HG02970 (cell line): ENCODE measurements around the gene HMGXB3.
"Not testable (repeated sequence)": the region's sequence is repeated elsewhere in the genome, so short reads cannot be mapped to it uniquely, and the experiment has no call there.

Experiments used
- ATAC-seq: cut with Tn5 transposase; IDR thresholded peaks from one replicate; pipeline ENCODE4 v1.9.1; 2021; ENCODE audit warnings: mild to moderate bottlenecking, moderate library complexity, moderate number of reproducible peaks; ENCODE audit not compliant: unreplicated experiment, low FRiP score

Gene HMGXB3

DNA sequence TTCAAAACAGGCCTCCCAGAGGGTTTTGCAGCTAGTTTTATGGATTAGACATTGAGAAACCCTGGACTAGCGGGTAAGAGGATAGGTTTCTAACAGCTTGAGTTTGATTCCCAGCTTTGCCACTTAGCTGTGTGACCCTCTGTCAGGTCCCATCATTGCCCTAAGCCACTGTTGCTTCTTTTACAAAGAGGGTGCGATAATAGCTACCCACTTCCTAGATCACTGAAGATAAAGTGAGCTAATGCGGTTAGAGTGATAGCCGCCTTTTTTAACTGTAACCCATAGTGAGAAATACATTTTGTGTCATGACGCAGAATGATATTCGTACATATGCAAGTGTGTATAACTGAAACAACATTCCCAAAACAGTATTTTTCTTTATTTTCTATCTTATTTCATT lies 45.5 kb downstream of the HMGXB3 start:
- no peak for ATAC-seq

DNA sequence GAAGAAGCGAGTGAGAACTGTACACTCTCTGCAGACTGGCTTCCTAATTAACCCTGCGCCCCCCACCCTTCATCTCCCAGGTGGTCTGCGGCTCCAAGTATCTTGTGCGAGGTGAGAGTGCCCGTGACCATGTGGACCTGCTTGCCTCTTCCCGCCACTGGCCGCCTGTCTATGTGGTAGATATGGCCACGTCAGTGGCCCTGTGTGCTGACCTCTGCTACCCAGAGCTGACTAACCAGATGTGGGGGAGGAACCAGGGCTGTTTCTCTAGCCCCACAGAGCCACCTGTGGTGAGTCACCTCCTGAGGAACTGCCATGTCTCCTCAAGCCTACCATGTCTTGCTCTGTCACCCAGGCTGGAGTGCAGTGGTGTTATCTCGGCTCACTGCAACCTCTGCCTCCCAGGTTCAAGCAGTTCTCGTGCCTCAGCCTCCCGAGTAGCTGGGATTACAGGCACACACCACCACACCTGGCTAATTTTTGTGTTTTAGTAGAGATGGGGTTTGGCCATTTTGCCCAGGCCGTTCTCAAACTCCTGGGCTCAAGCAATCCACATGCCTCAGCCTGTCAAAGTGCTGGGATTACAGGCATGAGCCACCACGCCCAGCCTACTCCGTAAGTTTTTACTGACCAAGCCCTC lies 49.8 kb downstream of the HMGXB3 start:
- ATAC-seq, result not testable (repeated sequence)

DNA sequence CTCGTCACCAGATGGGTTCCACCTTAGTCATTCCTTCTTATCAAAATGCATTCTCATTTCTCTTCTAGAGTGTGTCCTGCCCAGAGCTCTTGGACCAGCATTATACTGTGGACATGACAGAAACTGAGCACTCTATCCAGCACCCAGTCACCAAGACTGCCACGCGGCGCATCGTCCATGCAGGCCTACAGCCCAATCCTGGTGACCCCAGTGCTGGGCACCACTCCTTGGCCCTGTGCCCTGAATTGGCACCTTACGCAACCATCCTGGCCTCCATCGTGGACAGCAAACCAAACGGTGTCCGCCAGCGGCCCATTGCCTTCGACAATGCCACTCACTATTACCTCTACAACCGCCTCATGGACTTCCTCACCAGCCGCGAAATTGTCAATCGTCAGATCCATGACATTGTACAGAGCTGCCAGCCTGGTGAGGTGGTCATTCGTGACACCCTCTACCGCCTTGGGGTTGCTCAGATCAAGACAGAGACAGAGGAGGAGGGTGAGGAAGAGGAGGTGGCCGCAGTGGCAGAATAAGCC lies 51.2 kb downstream of the HMGXB3 start:
- ATAC-seq, result no peak

DNA sequence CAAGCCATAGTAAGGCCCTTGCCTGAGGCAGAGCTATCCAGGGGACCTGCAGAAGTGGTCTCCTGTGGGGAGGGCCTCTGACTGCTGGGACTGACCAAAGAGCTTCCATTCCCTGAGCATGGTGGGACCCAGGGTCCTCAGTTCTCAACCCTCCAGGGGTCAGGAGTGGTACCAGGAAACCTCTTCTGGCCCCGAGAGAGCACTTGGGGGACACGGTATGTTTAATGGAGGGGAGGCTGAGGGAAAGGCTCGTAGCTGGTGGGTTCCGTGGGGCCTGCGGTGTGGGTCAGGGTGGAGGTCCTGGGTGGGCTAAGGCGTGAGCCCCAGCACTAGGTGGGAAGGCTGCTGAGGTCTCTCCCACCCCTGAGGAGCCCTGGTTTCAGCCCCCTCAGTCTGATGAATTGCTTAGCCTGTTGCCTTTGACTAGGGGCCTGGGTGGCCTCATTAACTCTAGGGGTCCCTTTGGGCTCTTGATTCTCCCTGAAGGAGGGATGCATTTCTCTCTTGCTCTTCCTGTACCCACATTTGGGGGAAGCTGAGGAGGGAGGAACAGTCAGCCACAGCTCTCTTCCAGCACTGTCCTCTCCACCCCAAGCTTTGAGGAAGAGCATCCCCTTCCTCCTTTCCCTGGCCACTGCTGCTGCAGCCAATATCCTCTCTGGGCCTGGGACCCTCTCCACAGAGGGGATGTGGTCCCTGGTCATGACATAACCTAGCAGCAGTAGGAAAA lies 51.9 kb downstream of the HMGXB3 start:
- no peak for ATAC-seq

DNA sequence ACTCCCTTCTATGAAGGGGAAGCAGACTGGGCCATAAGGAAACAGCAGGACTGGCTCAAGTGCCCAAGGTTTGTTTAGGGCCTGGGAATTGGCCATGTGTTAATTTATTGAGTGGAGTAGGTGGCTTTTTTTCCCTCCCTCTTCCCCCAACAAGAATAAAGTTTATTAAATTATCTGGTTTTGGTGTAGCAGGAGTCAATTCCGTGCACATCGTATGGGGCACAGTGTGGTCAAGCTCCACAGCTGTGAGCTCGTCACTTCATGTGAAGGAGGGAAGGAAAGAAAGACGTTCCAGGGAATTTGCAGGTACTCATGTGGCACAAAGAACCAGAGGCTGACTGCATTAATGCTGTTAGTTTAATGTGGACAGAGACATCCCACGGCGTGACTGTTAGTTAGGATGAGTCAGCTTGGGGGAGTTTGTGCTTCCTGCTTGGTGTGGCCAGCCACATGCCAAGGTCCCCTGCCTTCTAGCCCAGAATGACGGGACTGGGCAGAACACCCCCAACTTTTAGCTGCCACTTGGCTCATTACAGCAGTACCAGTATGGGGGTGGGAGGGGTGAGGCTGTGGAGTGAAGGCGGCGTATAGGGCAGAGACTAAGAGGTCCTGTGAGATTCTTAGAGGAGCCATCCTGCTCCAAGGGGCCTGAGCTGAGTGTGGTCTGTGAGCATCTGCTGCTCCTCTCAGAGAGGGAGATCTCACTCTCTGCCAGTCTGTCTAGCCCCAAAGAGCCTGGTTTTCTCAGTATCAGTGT lies 52.6 kb downstream of the HMGXB3 start:
- ATAC-seq, result no peak

DNA sequence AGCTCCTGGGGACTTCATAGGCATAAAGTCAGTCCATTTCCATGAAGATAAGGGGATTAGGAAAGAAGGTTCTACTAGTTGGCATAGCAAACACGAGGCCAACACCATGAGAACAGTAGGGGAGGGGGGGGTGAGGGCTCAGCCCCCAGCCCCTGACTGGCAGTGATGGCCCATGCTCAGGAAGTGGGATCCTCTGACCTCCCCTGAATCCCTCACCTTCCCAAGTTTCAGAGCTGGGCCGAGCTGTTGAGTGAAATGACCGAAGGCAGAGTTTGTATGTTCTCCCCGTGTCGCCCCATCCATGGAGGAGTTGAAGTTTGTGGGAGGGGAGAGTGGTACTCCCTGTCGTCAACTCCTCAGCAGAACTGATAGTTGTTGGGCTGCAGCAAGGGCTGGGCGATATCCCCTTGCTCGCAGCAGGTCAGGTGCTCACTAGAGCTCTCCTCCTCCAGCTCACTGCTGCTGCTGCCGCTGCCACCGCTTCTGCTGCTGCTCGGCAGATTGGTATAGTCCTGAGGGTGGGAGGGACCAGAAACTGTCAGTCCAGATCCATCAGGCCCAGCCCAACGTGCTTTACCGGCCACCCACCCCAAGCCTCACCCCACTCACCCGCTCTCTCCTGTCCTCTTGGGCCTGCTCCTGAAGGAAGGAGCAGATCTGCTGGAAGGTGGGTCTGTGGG lies 53.3 kb downstream of the HMGXB3 start:
- ATAC-seq, result no peak

DNA sequence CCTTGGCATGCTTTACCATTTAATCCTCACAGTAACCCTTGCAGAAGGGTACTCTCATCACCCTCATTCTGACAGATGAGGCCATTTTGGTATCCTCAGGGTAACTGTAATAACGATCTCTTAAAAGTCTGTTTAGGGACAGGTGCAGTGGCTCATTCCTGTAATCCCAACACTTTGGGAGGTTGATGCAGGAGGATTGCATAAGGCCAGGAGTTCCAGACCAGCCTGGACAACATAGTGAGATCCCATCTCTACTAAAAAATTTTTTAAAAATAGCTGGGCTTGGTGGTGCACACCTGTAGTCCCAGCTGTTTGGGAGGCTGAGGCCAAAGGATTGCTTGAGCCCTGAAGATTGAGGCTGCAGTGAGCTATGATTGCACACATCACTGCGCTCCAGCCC lies 54.0 kb downstream of the HMGXB3 start:
- no peak for ATAC-seq

DNA sequence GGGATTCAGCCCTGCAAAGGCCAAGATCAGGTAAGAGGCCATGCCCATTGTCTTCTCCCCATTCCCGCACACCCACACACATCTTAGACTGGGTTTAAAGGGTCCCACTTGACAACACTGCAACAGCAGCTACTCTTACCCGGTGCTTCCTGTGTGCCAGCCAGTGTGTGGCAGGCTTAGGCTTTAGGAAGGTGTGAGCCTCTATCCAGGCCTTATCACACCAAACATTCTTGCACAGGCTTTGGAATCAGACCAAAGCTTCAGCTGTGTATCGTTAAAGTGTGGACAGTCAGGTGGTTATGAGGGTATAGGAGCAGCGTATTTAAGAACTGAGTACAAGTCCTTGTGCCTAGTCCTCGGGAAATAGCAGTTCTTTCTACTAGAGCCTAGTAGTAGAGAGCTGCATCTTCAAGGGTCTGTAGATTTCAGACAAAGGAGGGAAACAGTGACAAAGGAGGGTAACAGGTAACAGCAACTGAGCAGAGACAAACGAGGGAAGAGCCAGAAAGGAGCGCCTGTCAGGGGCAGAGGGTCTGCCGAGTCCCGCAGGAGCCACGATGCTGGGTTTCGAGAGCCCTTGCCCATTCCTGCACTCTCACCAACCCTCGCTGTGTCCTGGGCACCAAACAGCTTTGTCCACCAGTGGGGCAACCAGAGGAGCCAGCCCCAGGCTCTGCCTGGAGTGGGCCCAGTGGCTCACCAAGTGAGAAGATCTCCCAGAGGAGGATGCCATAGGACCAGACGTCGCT lies 55.0 kb downstream of the HMGXB3 start:
- ATAC-seq, result no peak

DNA sequence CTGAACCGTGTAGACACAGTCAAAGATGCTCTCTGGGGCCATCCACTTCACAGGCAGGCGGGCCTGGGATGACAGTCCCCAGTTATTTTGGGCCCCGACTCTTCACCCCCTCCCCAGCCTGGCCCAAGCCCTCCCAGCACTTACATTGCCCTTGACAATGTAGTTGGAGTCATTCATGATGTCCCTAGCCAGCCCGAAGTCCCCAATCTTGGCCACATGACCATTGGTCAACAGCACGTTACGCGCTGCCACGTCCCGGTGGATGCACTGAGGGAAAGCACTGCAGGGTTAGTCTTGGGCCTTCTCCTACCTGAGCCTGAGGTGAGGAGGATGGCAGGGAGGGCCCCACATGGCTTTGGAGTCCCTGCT lies 55.5 kb downstream of the HMGXB3 start:
- ATAC-seq, result no peak

DNA sequence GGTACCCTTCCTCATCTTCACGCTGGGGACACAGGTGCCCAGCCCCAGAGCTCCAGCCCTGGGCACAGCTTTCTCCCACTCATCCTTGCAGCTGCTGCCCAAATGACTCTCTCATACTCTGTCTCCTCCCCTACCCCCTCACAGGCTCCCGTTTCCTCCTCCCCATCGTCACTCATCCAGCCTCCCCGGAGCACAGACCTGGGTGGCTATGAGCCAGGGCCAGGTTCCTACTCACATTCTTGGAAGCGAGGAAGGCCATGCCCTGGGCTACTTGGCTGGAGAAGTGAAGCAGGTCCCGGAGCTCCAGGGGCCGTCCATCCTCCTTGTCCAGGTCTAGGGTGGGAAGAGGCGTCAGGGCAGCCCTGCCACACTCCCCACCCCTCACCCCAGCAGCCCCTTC lies 56.5 kb downstream of the HMGXB3 start:
- ATAC-seq, result no peak

DNA sequence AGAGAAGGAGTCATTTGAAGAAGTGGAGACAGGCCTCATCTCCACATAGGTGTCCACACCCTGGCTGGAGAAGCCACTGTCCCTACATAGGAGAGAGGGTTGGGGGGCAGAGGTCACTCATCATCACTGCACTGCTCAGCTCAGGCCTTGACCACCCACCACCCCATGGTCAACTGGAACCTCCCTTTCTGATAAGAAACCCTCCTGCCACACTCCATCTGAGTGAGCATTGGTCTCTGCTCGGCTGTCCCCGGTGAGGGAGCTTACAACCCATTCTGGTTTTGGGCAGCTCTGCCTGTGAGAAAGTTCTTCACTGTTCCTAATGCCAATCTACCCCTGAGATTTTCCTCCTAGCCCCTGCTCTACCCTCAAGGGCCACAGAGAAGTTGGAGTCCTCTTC lies 57.0 kb downstream of the HMGXB3 start:
- no peak for ATAC-seq

DNA sequence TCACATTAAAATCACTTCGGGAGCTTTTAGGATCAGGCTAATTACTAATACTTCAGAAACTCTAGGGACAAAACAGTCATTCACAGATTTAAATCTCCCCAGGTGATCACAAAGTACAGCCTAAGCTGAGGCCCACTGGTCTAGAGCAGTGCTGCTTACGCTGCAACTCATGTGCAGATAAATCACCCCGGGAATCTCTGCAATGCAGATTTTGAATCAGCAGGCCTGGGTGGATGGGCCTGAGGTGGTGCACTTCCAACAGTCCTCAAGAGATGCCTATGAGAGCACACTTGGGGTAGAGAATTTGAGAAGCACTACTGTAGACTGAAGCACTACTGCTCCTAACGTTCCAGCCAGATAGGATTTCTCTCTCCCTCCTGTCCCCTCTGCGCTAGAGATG lies 57.5 kb downstream of the HMGXB3 start:
- no peak for ATAC-seq

DNA sequence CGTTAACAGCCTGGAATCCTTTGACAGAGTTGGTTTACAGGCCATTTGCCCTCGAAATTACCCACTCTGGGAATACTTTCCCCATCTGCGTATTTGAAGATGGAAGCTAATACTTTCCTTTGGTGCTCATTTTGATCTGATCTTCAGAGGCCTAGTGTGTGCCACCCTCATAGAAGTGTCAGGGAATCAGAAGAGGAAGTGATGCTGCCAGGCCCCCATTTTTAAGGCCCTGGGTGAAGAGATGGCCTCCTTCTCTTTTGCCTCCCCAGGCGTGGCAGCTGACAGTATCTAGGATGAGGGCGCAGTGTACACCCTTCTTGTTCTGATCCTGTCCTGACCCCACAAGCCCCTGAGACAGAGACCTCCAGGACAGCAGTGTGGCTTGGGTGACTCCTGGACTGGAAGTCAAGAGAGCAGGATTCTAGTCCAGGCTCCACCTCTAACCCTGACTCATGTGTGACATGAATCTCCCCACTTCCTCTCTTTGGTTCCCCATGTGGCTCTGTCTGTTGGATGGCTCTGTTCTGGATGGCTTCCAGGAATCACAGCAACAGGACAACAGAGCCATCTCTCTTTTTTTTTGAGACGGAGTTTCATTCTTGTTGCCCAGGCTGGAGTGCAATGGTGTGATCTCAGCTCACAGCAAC lies 58.1 kb downstream of the HMGXB3 start:
- no peak for ATAC-seq

DNA sequence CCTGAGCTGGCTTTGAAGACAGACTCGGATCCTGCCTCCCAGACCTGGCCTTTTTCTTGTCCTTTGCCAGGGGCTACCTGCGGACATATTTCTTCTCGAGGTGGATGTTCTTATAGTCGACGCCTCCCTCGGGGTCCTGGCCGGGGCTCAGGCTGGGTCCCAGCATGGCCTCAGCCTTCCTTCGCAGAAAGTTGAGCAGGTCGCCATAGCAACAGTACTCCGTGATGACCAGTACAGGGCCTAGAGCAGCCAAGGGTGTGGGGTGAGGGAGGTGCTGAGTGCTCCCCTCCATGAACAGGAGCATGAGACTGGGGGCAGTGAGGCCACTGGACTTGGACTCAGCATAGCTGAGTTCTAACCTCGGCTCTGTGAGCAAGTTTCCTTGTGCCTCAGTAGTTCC lies 59.1 kb downstream of the HMGXB3 start:
- no peak for ATAC-seq

DNA sequence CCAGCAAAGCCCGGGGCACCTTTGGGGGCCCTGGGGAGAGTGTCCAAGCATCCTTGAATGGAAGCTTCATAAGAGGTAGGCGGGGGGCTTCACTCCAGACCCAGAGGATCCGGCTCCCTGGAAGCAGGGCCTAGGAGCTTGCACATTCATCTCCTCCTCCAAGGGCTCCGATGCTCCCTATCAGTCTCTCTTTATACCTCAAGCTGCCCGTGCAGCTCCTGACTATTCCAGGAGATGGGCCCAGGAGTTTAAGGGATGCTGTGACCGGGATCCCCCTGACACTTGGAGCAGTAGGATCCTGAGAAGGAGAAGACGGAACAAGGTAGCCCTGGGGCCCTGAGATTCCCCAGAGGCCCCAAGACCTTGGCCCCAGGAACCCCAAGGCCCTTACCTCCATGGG lies 59.9 kb downstream of the HMGXB3 start:
- no peak for ATAC-seq

DNA sequence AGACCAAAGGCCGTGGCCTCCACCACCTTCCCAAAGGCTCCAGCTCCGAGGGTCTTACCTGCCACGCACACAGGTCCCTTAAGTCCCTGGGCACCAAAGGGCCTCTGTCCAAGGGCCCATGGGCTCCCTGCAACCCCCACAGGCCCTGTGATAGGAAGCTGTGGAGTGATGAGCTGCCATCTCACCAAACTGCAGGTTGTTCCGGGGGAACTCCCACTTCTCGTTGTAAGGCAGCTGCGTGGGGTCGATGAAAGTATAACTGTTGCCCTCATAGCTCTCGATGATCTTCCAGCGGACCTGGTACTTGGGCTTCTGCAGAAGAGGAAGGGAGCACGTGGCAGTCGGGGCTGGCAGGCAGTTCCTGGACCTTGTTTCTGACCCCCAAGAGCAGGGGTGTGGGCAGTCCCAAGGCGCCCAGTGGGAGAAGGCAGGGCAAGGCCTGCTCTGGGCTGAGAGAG lies 61.0 kb downstream of the HMGXB3 start:
- no peak for ATAC-seq

DNA sequence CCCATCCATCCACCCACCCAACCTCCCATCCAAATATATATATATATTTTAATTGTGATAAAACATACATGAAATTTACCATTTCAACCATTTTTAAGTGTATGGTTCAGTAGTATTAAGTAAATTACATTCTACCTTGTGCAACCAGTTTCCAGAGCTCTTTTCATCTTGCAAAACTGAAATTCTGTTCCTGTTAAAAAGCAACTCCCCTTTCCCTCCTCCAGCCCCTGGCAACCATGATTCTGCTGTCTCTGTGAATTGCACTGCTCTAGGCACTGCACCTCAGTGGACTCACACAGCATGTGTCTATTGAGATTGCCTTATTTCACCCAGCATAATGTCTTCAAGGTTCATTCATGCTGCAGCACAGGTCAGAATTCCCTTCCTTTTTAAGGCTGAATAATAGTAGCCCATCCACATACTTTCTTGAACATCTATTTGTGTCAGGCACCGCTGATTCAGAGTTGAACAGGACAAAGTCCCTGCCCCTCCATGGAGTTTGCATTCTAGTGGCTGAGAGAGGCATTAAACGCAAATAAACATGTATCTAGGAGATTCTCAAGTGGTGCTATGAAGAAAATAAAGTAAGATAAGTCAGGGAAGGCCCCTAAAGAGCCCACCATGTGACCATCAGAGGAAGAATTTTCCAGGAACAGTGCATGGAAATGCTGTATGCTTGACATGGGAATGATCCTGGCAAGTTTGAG lies 61.8 kb downstream of the HMGXB3 start:
- ATAC-seq, result no peak

DNA sequence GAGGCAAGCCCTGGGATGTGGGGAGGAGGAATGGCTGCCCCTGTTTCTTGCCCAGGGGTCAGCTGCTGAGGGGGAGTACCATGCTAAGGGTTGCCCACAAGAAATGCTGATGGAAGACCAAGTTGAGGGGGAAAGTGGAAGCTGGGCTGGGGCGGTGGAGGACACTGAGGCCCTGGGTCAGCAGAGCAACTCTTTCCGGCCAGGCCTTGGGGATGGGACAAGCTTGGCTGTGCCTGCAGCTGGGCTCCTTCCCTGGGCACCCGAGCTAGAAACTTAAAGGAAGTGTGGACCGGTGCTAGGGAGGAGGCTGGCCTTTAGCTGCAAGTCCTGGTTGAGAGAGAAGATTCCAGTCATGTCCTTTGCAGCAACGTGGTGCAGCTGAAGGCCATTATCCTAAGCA lies 63.1 kb downstream of the HMGXB3 start:
- no peak for ATAC-seq

DNA sequence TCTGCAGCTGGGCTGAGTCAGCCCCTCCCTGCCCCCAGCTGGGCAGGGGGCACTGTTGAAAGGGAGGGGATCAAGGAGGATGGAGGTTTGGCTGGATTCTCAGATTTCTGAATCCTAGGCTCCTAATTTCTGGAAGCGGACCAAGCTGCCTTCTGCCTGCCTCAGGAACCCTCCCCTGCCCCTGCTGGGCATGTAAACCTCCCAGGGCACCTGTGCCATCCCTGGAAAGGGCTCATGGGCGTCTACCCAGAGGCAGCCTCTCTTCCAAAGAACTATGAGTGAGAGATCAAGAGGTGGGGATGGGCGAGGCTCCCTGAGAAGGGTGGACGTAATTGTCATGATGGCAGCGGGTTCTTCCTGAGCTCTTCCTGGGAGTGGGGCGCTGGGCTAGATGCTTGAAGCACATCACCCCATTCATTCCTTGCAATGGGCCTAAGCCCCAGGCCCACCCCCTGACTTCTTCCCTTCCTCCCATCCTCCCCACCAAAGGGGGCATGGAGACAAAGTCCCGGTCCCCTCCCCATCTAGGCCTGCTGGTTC lies 64.2 kb downstream of the HMGXB3 start:
- ATAC-seq, result no peak
